GM23338 (cell line): ENCODE measurements around the gene TMEM41B.

Experiments used
- EZH2 ChIP-seq: fragments of 200-600 bp; sonication (generic); IDR thresholded peaks from one replicate; pipeline ENCODE4 v1.8.0; 2017; ENCODE audit warnings: antibody characterized with exemption, mild to moderate bottlenecking, low read depth; ENCODE audit not compliant: unreplicated experiment
- POLR2AphosphoS5 ChIP-seq: IDR thresholded peaks from 2 replicates; pipeline ENCODE4 v1.6.1; 2016; ENCODE audit warnings: antibody characterized with exemption, low read depth
- REST ChIP-seq: IDR thresholded peaks from one replicate; pipeline ENCODE4 v1.6.1; 2018; ENCODE audit warnings: antibody characterized with exemption; ENCODE audit not compliant: unreplicated experiment
- TF ChIP-seq, protein P1 (sequence below), 2 experiments: fragments of 200-600 bp in 1 of 2; sonication (generic) in 1 of 2; conservative IDR thresholded peaks; 2 replicates each; pipeline versions ENCODE4 v1.5.1 to v1.6.1; 2016 to 2017; ENCODE audit warnings: antibody characterized with exemption in 2 of 2, low read depth in 2 of 2, mild to moderate bottlenecking in 2 of 2, moderate library complexity in 1 of 2

- TF ChIP-seq POLR2AphosphoS5, result no peak
- TF ChIP-seq, protein P1, sequence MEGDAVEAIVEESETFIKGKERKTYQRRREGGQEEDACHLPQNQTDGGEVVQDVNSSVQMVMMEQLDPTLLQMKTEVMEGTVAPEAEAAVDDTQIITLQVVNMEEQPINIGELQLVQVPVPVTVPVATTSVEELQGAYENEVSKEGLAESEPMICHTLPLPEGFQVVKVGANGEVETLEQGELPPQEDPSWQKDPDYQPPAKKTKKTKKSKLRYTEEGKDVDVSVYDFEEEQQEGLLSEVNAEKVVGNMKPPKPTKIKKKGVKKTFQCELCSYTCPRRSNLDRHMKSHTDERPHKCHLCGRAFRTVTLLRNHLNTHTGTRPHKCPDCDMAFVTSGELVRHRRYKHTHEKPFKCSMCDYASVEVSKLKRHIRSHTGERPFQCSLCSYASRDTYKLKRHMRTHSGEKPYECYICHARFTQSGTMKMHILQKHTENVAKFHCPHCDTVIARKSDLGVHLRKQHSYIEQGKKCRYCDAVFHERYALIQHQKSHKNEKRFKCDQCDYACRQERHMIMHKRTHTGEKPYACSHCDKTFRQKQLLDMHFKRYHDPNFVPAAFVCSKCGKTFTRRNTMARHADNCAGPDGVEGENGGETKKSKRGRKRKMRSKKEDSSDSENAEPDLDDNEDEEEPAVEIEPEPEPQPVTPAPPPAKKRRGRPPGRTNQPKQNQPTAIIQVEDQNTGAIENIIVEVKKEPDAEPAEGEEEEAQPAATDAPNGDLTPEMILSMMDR (conservative IDR thresholded peaks at IDR 0.05; ENCODE audit: low read depth in 2 of 2), result no peak
- TF ChIP-seq REST, result no peak
- no peak for TF ChIP-seq EZH2
Measured at GRCh38 chr11:9266132-9266736, 48.2 kb downstream of the TMEM41B start.
